ENCODE data around the gene TMEM131.

The TMEM131 gene

DNA sequence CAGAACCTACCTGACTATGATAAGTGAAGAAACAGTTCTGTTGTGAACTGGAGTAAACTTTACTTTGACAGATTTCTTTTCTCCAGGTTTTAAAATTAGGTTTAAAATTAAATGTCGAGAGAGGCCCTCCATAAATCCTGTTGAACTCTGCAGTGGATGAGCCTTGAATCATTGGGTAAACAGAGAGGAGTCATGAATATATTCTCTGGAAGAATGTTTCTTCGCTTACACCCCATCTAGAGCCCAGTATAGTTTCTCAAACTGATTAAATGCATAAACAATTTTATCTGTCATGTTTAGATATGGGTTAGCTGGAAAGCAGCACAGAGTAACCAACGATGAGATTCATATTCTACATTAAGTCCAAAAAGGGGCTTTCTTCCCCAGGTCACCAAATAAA, 198.4 kb downstream of the TMEM131 start:
- Histone ChIP-seq H3K27ac (ENCODE audit: extremely low read depth, low read depth, low read length) (no peak overlapping the region), H3K9me3 (ENCODE audit: control insufficient read depth, insufficient read depth, low read depth, low read length) (no peaks in the 10 kb centered on the region), H3K4me3 (ENCODE audit: low read depth, low read length) (no peak overlapping the region), H3K4me1 (ENCODE audit: control insufficient read depth, insufficient read depth, low read length) (no peaks in the 10 kb centered on the region), H3K36me3 (ENCODE audit: control insufficient read depth in 2 of 2, insufficient read depth in 1 of 2, low read length in 2 of 2) (peaks cover 0 to 30% of the 10 kb centered on the region in 2 experiments; a peak in 1 of 3 replicates)
- POLR2A ChIA-PET: no interaction called here
- TF ChIP-seq HOXC10 (CRISPR knock-in tag; IDR thresholded peaks at IDR 0.05): no peak
- no peak for TF ChIP-seq ZNF530 (tag by site-specific recombination; IDR thresholded peaks at IDR 0.05; ENCODE audit: low read depth)
- TF ChIP-seq ZNF518A (tag by site-specific recombination; conservative IDR thresholded peaks at IDR 0.05; ENCODE audit: low read depth): no peak
- no peak for TF ChIP-seq BCL11B (tag by site-specific recombination; IDR thresholded peaks at IDR 0.05; ENCODE audit: low read depth)
- TF ChIP-seq OVOL3 (tag by site-specific recombination; IDR thresholded peaks at IDR 0.05): no peak
- no peak for TF ChIP-seq ZNF571 (tag by site-specific recombination; IDR thresholded peaks at IDR 0.05)
- no peak for TF ChIP-seq PRDM6 (tag by site-specific recombination; IDR thresholded peaks at IDR 0.05)
- no peak for TF ChIP-seq ZNF239 (tag by site-specific recombination; IDR thresholded peaks at IDR 0.05)
- TF ChIP-seq ZNF548 (tag by site-specific recombination; IDR thresholded peaks at IDR 0.05): no peak
- TF ChIP-seq YY1 (tag by site-specific recombination; IDR thresholded peaks at IDR 0.05): no peak
- no peak for TF ChIP-seq ZNF521 (tag by site-specific recombination; IDR thresholded peaks at IDR 0.05)
- TF ChIP-seq ZNF792 (tag by site-specific recombination; IDR thresholded peaks at IDR 0.05): no peak
- TF ChIP-seq ZNF169 (tag by site-specific recombination; IDR thresholded peaks at IDR 0.05): no peak
- TF ChIP-seq, protein P1, sequence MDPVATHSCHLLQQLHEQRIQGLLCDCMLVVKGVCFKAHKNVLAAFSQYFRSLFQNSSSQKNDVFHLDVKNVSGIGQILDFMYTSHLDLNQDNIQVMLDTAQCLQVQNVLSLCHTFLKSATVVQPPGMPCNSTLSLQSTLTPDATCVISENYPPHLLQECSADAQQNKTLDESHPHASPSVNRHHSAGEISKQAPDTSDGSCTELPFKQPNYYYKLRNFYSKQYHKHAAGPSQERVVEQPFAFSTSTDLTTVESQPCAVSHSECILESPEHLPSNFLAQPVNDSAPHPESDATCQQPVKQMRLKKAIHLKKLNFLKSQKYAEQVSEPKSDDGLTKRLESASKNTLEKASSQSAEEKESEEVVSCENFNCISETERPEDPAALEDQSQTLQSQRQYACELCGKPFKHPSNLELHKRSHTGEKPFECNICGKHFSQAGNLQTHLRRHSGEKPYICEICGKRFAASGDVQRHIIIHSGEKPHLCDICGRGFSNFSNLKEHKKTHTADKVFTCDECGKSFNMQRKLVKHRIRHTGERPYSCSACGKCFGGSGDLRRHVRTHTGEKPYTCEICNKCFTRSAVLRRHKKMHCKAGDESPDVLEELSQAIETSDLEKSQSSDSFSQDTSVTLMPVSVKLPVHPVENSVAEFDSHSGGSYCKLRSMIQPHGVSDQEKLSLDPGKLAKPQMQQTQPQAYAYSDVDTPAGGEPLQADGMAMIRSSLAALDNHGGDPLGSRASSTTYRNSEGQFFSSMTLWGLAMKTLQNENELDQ (tag by site-specific recombination; IDR thresholded peaks at IDR 0.05; ENCODE audit: low read depth): no peak
- no peak for TF ChIP-seq PRDM10 (tag by site-specific recombination; IDR thresholded peaks at IDR 0.05)
- no peak for TF ChIP-seq ZFP41 (tag by site-specific recombination; IDR thresholded peaks at IDR 0.05; ENCODE audit: borderline replicate concordance)
- CTCF ChIA-PET: interaction anchor here (2.6 kb wide), 1 partner anchor 9 kb away, joined by 15 read pairs; no protein-coding TSS in a partner anchor

Data from HEK293 (cell line).